Fibroblast of the conjunctiva (primary cell): ENCODE measurements around the gene IFIH1.

Source experiments
- DNase-seq: peaks from one replicate; pipeline ENCODE4 v3.0.0-alpha.2; 2010; ENCODE audit warnings: low read depth

The IFIH1 gene

DNA sequence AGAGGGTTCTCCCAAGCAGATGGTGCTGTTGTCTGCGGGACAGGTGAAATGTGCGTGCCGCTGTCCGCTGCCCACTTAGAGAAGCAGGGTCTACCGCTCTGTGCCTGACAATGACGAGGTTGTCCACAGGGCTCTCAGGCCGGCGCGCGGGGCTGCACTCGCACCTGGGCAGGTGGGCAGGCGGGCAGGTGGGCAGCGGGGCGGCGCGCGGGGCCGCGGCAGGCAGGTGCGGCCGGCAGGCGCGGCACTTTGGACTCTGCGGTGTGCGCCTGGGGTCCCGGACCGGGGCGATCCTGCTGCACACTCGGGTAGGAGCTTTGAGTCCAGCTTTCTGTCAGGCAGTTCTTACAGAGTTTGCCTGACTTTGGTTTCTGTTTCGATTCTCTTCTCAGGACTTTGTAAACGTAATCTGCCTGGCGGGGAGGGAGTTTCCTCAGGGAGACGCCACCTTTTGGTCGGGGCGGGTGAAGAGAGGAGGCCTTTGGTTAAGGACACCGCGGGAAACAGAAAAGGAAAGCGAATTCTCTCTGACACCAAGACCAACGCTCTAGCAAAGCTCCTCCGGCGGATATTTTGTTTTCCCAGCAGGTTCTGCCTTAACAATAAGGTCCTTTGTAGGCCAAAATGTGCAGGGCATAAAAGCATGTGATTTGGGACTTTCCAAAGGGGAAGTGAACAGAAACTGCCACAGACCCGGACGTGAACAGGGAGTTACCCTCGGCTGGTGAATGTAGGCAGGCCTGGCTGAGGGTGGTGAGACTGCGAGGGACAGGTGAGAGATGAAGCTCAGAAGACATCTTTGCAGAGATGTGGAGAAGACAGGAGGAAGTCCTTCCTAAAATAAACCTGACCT lies at the start of gene IFIH1:
IFIH1 (minus strand) TSS at position 357 of the 853 bp plus-strand sequence. CDS start 377 bp downstream, outside the sequence.
- DNase-seq, result peak; percentile 73

DNA sequence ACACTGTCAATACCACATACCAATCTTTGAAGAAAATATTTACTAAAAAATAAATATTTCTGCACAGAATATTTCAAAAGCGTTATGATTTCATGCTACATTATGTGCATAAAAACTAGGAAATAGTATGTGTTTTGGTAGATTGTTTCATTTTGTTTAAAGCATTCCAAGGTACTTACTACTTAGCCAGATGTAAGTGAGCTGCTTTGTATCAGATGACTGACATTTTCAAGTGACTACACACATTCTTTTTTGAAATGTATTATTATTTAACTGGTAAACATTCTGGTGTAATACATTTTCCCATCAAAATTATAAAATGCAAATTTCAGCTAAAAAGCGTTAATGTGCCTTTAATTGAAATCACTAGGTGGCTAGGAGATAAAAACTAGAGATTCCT lies 46.9 kb upstream of the IFIH1 start:
- DNase-seq, result no peak

DNA sequence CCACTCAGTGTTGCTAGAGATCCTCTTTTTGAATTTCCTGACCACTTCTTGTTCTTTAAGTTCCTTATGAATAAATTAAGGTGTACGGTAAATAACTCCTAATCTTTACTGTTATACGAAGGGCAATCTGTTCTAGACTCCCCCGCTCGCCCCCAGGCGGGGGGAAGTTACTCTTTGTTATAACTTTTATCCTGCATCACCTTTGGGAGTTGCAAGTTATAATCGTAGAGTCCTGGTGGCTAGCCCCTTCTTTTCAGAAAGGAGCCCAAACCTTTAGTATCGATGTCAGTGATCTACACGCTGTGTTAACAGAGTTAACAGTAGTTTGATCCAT lies 26.1 kb upstream of the IFIH1 start:
- no peak for DNase-seq

DNA sequence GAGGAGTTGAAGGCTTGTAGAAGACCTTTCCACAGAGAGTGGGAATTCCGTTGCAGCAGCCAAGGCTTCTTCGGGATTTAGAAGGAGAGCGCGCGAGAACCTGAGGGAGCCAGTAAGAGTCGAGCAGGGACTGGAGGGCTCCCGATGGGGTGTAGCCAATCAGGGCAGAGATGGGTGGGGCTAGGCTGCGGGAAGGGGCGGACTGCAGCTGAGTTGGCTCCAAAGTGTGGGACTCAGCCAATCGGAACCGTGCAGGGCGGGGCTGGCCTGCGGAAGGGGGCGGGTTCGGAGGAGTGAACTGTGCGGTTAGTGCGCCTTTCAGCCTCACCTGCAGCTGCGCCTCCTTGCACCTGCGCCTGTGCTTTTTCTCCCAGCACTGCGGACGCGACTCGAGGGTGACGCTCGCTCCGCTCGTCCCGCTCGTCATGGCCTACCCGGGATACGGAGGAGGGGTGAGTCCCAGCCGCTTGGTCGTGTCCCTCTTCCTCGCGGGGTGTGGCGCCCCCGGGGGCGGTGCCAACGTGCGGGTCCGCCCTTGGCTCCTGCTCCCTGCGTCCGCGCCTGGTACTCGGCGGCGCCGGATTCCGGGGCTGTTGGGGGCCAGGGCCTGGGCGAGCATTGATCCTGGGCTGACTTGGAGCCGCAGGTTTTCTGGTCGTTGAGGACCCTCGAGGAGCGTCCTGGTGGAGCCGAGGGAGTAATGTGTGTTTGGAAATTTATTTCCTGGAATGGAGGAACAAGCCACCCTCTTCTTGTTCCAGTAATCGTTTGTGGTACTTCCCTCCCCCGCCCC lies 25.5 kb upstream of the IFIH1 start, which contains the start of gene GCA:
GCA (plus strand) TSS at position 309 of the 793 bp plus-strand sequence; CDS start at position 426, 117 bp downstream.
- DNase-seq, result peak; percentile 83

DNA sequence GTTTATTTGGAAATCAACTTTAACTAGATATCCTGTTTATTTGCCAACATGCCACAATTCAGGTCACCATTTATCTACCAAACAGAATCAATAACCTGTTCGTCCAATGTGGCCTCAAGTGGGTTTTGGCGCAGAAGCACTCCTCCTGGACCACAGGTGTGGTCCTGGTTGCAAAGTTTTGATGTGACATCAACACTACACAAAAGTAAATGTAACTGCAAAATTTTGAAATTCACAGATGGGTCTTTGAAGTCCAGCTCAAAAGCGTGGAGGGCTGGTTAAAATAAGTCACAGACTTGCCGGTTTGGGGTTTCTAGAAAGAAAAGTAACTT lies 25.0 kb upstream of the IFIH1 start:
- DNase-seq, result no peak

DNA sequence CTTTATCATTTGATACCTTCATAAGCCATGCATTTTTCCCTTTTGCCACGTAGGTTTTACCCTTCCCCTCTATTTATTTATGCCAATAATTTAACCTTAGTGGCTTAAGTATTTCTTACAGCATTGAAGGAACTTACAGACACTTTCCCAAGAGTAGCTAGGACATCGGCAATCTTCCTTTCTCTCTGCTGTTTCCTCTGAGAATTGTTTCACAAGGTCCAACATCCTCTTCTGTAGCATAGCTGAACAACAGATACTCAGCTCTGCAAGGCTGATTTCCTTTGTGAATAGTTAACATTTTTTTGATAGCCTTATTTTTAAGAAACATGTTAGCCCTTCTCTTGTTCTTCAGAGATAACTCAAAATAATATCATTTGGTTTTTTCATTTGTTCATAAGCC lies 24.4 kb upstream of the IFIH1 start:
- DNase-seq, result no peak

DNA sequence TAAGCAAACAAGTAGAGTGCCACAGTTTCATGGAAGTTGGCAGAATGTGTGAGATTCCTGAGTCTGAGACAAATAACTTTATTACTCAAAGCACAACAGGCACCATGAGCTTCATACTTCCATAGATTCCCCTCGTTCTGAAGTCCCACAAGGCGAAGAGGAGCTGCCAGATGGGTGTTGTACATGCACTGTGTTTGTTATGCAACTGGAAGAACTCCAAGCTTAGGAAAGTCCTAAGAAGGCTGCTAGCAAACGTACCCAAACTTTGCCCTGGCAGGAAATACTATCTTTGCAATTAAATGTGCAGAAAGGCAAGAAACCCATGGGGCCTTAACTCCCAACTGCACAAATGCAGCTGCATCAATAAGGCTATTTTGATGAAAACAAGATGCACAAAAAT lies 23.8 kb upstream of the IFIH1 start:
- no peak for DNase-seq

DNA sequence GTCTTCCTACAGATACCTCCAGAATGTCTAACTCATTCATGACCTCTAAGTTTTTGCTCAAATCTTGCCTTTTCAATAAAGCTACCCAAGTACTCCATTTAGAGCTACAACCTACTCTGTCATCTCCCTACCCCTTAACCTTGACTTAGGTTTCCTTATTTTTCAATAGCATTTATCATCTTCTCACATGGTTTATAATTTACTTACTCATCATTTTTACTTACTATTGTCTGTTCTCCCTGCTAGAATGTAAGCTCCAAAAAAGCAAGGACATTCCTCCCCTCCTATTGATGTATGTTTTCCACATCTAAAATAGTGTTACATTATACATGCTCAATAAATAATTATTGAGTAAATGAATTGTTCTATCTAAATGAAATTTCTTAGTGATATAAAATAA lies 22.3 kb upstream of the IFIH1 start:
- no peak for DNase-seq

DNA sequence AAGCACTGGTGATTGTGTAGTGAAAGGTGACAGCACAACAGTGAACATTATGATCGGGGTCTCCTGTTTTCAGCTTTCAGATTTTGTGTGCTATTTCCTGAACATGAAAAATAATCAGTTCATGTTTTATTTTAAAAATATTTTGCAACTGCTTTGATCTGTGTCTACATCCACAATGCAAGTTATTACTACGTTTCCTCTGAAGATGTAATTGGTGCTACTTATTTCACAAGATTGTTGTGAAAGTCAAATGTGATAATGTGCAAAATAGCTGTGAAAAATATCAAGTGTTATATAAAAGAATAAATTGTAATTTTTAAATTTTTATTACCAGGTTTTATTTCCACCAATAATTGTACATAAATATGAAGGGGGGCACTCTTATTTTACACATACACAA lies 19.4 kb upstream of the IFIH1 start:
- no peak for DNase-seq

DNA sequence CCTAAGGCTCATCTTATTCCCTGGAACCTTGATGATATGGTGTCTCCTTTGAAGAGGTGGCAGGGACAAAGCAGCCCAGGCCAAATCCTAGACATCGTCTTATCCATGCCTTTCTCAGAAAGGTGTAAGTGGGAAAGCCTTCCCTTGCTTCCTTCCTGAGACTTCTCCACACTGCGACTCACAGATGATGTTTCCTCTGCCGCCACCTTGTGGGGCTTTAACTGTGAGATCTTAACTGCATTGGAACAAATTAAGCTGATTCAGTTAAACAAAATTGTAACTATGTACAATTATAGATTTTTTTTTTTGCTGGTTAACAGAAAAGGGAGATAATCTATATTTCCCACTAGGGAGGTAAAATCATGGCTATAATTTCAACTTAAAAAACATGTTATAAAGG lies 15.5 kb upstream of the IFIH1 start:
- DNase-seq, result no peak

DNA sequence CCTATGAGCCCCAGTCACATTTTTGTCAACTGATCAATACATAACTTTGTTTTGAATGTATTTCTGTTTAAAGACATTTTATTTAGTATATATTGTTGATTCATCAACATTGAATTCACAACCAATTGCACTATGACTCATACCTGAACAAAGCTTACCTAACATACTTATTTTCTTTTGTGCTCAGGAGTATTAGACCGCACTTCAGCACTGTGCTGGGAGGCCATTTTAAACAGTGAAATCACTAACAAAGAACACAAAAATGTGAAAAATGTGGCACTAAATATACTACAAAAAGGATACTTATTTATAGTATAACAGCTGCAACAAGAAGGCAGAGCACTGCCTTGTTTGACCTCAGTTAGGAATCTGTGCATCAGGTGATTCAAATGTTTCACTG lies 12.4 kb upstream of the IFIH1 start:
- no peak for DNase-seq

DNA sequence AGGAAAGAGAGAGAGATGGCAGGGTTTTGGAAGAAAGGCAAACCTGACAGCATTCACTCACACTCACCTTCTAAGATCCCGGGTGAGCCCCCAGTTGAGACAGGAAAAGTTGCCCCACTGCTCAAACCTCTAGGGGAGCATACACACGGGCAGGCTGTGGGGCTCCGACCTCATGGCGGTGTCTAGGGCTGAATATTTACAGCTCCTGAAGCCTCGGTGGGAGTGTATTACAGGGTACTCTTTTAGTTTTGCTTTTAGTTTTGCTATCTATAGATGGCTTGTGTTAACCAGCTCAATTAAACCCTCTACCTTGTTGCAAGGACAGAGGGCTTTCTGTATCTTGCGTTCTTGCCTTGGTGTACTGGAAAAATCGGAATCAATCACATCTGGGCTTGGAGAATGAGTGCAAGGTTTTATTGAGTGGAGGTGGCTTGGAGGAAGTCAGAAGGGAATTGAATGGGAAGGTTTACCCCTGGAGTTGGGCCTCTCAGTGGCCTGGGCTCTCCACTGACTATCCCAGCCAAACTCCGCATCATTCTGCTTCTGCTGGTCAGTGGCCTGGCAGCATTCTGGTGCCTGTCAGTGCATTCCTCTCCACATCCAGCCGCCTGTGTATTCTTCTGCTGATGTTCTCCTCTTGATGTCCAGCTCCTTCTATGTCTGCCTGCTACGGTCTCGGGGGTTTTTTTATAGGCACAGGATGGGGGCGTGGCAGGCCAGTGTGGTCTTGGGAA lies 10.1 kb upstream of the IFIH1 start:
- DNase-seq, result no peak

DNA sequence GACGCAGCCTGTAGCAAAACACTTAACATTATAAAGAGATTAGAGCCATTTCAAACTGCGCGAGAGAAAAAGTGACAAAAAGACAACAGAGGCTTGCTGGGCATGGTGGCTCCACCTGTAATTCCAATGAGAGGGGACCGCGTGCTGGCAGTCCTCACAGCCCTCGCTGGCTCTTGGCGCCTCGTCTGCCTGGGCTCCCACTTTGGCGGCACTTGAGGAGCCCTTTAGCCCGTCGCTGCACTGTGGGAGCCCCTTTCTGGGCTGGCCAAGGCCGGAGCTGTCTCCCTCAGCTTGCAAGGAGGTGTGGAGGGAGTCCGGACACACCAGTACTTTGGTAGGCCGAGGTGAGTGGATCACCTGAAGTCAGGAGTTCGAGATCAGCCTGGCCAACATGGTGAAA lies 9.3 kb upstream of the IFIH1 start:
- no peak for DNase-seq

DNA sequence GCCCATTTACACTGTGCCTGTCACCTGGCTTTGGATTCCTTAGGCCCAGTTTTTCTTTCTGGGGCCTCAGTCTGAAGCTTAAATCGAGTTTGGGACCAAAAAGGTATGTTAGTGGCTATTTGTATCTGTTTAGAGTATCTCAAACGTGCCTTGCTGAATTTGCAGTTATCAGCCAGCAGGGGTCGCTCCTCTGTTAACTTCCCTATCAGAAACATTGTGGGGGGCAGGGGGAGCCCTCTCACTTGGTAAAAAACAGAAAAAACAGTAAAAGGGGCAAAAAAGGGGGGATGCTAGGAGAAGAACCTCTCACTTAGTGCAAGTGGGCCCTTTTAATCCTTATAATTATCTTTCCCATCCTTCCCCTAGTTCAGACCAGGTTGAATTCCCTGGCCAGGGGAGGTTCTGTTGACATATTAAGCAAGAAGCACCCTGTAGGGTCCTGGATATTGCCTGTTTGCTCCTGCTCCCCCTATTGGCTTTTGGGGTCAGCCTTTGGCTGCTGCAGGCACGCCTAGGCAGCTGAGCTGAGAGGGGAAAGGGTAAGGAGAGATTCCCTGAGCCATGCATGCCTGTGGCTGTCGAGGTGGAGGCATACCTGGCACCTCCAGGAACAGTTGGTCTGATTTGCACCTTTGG lies 8.8 kb upstream of the IFIH1 start:
- no peak for DNase-seq

DNA sequence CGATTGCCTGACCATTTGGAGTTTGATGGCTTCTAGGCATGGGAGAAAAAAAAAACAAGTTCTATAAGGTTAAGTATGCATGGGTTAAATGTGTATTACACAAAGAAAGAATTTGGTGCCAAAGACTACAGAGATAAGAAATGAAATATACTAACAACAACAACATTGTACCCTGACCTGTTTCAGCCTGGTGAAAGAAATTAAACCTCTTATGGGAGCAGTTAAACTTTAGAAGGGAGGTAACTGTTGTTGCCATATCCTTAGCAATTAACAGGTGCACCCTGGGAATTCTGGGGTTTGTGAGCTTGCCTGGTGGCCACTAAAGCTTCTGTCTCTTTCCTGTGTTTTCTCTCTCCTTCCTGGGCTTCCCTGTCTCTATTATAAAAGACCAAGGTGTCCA lies 6.5 kb upstream of the IFIH1 start:
- DNase-seq, result no peak

DNA sequence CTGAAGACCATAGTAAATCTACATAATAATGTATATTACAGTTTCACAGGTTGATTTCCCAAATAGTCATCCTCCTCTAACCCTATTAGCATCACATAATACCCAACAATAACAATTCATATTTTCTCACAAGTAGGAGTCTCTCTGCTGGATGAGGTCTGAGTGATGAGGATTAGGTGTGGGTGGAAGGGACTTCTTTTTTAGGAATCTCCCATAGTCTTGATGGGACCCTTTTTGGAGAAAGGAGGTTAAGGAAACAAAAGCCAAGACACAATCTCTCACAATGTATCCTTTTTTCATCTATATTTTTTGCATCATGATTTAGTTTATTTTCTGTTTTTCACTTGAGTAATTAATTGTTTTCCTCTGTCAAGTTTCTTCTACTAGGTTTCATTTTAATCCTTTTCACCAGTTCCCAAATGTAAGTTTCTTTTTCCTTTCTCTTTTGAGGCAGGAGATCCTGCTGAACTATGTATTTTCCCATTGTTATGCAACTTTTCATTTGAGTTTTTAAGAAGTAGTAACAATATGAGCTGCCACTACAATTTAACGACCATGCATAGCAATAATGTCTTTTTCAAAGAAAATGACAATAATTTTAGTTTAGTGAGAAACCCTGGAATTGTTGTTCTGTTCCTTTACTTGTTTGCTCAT lies 2.5 kb upstream of the IFIH1 start:
- DNase-seq, result no peak

DNA sequence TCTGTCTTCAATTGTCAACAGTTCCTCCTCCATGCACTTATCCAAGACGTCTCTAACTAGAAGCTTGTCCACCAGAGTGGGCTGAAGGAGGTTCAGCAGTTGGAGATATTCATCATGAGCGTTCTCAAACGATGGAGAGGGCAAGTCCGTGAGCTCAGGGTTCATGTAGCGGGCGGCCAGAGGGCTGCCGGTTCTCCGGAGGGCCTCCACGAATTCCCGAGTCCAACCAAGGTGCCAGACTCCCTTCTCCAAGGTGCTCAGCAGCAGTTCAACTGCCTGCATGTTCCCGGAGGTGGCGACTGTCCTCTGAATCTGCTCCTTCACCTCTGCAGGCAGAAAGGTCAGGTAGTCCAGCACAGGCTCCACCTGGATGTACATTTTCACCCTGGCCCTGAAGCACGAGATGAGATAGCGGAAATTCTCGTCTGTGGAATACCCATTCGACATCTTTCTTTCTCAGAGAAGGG lies 590 bp downstream of the IFIH1 start:
- no peak for DNase-seq

DNA sequence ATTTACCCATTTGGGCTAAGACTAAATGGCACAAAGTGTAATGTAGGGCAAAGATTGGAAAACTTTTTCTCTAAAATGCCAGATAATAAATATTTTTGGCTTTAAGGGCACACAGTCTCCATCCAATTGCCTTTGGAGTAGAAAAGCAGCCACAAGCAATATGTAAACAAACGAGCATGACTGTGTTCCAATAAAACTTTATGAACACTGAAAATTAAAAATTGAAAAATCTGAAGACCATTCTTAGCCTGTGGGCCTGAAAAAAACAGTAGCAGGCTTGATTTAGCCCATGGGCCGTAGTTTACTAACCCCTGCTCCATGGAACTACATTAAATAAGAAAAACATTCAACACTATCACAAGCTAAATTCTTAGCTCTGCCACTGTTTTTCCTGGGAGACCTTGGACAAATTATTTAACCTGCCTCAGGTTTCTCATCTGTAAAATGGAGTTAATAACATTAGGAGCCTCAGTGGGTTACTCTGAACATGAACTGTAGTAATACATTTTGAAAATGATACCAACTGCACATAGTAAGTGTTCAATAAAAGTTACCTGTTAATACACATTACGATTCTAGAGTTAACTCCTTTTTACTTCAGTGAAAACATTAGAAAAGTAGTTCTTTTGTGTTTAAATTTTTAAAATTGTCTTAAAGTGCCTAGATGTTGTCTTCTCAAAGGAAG lies 1.3 kb downstream of the IFIH1 start:
- DNase-seq, result no peak

DNA sequence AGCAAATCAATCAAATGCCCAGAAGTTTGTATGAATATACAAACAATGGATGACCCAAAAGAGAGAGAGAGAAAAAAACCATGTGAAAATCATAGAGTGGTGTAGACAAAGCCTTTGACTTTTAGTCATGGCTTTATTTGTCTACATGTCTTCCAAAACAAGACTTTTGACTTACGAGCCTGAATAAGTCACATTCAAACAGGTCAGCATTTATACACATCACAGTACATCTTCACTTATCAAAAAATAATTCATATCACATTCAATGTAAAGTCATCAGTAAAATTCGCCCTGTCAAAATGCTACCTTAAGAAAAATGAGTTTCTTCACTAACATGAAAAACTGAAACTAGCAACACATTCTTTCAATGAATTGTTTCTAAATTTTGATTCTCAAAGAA lies 1.9 kb downstream of the IFIH1 start:
- no peak for DNase-seq

DNA sequence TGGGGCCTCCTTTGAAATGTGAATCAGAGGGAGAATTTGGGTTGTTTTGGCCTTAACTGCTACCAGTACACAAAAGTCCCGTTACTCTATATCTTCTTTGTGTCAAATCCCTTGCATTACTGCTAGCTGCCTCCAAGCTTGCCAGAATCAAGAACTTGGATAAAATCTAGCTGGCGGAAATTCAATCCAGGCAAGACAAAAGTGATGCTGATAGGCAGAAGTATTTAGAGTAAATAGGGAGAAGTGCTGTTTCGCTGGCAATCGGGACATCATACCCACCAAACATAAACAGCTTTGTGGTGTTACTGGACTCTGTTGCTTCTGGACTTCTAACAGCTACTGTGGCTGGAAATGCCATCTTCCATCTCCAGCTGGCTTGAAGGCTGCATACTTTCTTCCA lies 2.5 kb downstream of the IFIH1 start:
- DNase-seq, result no peak

DNA sequence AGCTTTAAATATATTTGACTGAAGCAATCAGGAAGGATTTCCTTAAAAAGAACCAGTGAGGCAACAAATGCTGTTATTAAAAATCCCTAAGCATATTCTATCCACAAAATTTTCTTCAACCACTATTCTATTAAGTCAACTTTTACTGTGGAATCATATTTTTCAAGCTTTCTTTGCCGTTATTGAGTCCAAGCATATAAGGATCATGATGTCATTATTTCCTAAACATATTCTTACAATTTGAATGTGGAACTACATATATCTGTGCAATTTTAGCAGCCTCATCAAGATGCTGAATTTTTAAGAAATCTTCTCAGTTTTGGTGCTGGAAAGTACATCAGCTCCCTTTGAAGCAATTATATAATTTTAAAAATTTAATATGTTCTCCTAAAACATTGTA lies 5.6 kb downstream of the IFIH1 start:
- DNase-seq, result no peak
